IMR-90 (cell line): Measurements from ENCODE around the gene SLAMF1. TPM values are rescaled to one million over a fixed set of nuclear protein-coding genes. Genes with fewer than 3 reads are reported as not detected.

Source experiments
- ATAC-seq: fragments of 200-7000 bp; cut with Tn5 transposase; 2 replicates; pipeline ENCODE4 v1.9.1; 2020; ENCODE audit warnings: low read depth, mild to moderate bottlenecking, moderate library complexity
- BruUV-seq: library from RNA; stranded (reverse); fragments of 400-500 nt; replicated peaks from 2 replicates; lab custom pipeline; 2021; lab: Mats Ljungman, UMichigan
- CTCF ChIA-PET: fragments of 300-600 bp; formaldehyde crosslinking; extraction: SDS; loops from one replicate; lab custom pipeline; 2021; ENCODE audit warnings: antibody characterized with exemption; lab: Yijun Ruan, JAX
- POLR2A ChIA-PET: fragments of 300-600 bp; sonication (Branson Sonifier 250); formaldehyde crosslinking; loops from one replicate; lab custom pipeline; 2022; ENCODE audit warnings: antibody characterized with exemption; ENCODE audit not compliant: unreplicated experiment; lab: Charles Lee
- DNase-seq: peaks from one replicate; pipeline ENCODE4 v3.0.0; 2013
- H2AFZ ChIP-seq: replicated peaks from 2 replicates; pipeline ENCODE3; 2013; ENCODE audit warnings: low read length, mild to moderate bottlenecking; ENCODE audit not compliant: poor library complexity
- H2AK5ac ChIP-seq: 2 replicates; pipeline ENCODE4 v1.6.1; 2013; ENCODE audit warnings: low read depth, low read length, inconsistent platforms
- H2AK9ac ChIP-seq: replicated peaks from 2 replicates; pipeline ENCODE3; 2013; ENCODE audit warnings: mild to moderate bottlenecking, low read depth, low read length, moderate library complexity; ENCODE audit not compliant: poor library complexity
- H2BK120ac ChIP-seq: 2 replicates; pipeline ENCODE4 v1.6.1; 2013; ENCODE audit warnings: low read depth, low read length, inconsistent platforms
- H2BK15ac ChIP-seq: 3 replicates; pipeline ENCODE4 v1.6.1; 2013; ENCODE audit warnings: low read depth, low read length, inconsistent platforms
- H2BK20ac ChIP-seq: 2 replicates; pipeline ENCODE4 v1.6.1; 2013; ENCODE audit warnings: low read depth, mild to moderate bottlenecking, inconsistent platforms, low read length, moderate library complexity
- H2BK5ac ChIP-seq: 2 replicates; pipeline ENCODE4 v1.6.1; 2013; ENCODE audit warnings: mild to moderate bottlenecking, low read depth, low read length, inconsistent platforms; ENCODE audit not compliant: poor library complexity, severe bottlenecking
- H3K14ac ChIP-seq: replicated peaks from 2 replicates; pipeline ENCODE4 v1.6.1; 2013; ENCODE audit warnings: low read depth, low read length, inconsistent platforms
- H3K18ac ChIP-seq: 2 replicates; pipeline ENCODE4 v1.6.1; 2013; ENCODE audit warnings: low read depth, low read length, control low read depth
- H3K23ac ChIP-seq: 2 replicates; pipeline ENCODE4 v1.6.1; 2013; ENCODE audit warnings: low read depth, low read length, inconsistent platforms
- H3K27ac ChIP-seq: 2 replicates; pipeline ENCODE4 v1.5.1; 2013; ENCODE audit warnings: mild to moderate bottlenecking, control low read depth, low read length; ENCODE audit not compliant: insufficient read depth
- H3K27me3 ChIP-seq: 2 replicates; pipeline ENCODE4 v1.6.1; 2013; ENCODE audit warnings: low read length; ENCODE audit not compliant: control insufficient read depth, insufficient read depth
- H3K36me3 ChIP-seq: 2 replicates; pipeline ENCODE4 v1.6.1; 2013; ENCODE audit warnings: low read length, mixed read lengths; ENCODE audit not compliant: control insufficient read depth, insufficient read depth
- H3K4ac ChIP-seq: 2 replicates; pipeline ENCODE4 v1.6.1; 2013; ENCODE audit warnings: low read depth, low read length, inconsistent platforms
- H3K4me1 ChIP-seq: 2 replicates; pipeline ENCODE4 v1.6.1; 2013; ENCODE audit warnings: low read length, mixed read lengths; ENCODE audit not compliant: control insufficient read depth, insufficient read depth
- H3K4me2 ChIP-seq: 2 replicates; pipeline ENCODE4 v1.6.1; 2013; ENCODE audit warnings: low read depth, mild to moderate bottlenecking, control low read depth, low read length, moderate library complexity
- H3K4me3 ChIP-seq: 2 replicates; pipeline ENCODE4 v1.5.1; 2013; ENCODE audit warnings: low read depth, mild to moderate bottlenecking, control low read depth, low read length, moderate library complexity; ENCODE audit not compliant: insufficient read depth
- H3K56ac ChIP-seq: 2 replicates; pipeline ENCODE4 v1.6.1; 2013; ENCODE audit warnings: low read length, inconsistent platforms; ENCODE audit not compliant: insufficient read depth; ENCODE audit errors: extremely low read depth
- H3K79me1 ChIP-seq, 2 experiments: 2 replicates each; pipeline ENCODE4 v1.6.1; 2013; ENCODE audit warnings: low read length in 2 of 2, inconsistent platforms in 1 of 2, low read depth in 1 of 2
- H3K9ac ChIP-seq: 2 replicates; pipeline ENCODE4 v1.6.1; 2013; ENCODE audit warnings: low read depth, low read length, control low read depth
- H3K9me1 ChIP-seq: 2 replicates; pipeline ENCODE4 v1.6.1; 2013; ENCODE audit warnings: low read length, inconsistent platforms; ENCODE audit not compliant: insufficient read depth
- H3K9me3 ChIP-seq: 2 replicates; pipeline ENCODE4 v1.6.1; 2013; ENCODE audit warnings: low read length; ENCODE audit not compliant: control insufficient read depth, insufficient read depth
- H4K20me1 ChIP-seq: 2 replicates; pipeline ENCODE4 v1.6.1; 2013; ENCODE audit warnings: low read length, inconsistent platforms; ENCODE audit not compliant: insufficient read depth
- H4K5ac ChIP-seq: 2 replicates; pipeline ENCODE4 v1.6.1; 2013; ENCODE audit warnings: mild to moderate bottlenecking, low read depth, low read length, control low read depth
- H4K8ac ChIP-seq, 2 experiments: 2 replicates each; pipeline ENCODE4 v1.6.1; 2013; ENCODE audit warnings: low read depth in 2 of 2, low read length in 2 of 2, control low read depth in 1 of 2, inconsistent platforms in 1 of 2
- H4K91ac ChIP-seq: 2 replicates; pipeline ENCODE4 v1.6.1; 2013; ENCODE audit warnings: low read depth, low read length, inconsistent platforms; ENCODE audit not compliant: insufficient read depth
- MAFK ChIP-seq: IDR thresholded peaks from 2 replicates; pipeline ENCODE4 v1.6.1; 2012; ENCODE audit warnings: low read depth, low read length, improper control_type of control experiment
- WGBS, 2 experiments: methylation state at CpG; one replicate each; pipeline versions ENCODE4 v1.1.5 to v1.1.7; 2013; ENCODE audit warnings: missing lambda C conversion rate in 2 of 2; ENCODE audit not compliant: insufficient read length in 1 of 2; ENCODE audit errors: extremely low coverage in 2 of 2; 5-methylcytosine and 5-hydroxymethylcytosine counted together
- dilution Hi-C: fragments of 300-500 bp; cut with HindIII; formaldehyde crosslinking; loops from one replicate; pipeline ENCODE4 v1.14.3; 2018; ENCODE audit warnings: low sequenced_read_pairs; ENCODE audit not compliant: unreplicated experiment
- in situ Hi-C: fragments of 300-500 bp; cut with MboI; formaldehyde crosslinking; loops from 3 replicates; pipeline ENCODE4 v1.14.3; 2019; ENCODE audit warnings: low sequenced_read_pairs, inconsistent platforms, mixed read lengths
- intact Hi-C: fragments of 100-400 bp; cut with micrococcal nuclease; formaldehyde crosslinking; loops from 2 replicates; pipeline ENCODE4 v1.10.0; 2022
- polyA plus RNA-seq, 3 experiments: library from polyadenylated mRNA; depleted of rRNA; stranded (reverse); fragments of >200 nt; gene quantifications; 2 replicates each; pipeline ENCODE4 v1.2.3, GENCODE V29; 2012; ENCODE audit warnings: low replicate concordance in 1 of 3
- total RNA-seq: library from RNA; depleted of rRNA; stranded (reverse); fragments of >200 nt; gene quantifications from 2 replicates; pipeline ENCODE4 v1.2.3, GENCODE V29; 2012

SLAMF1 gene
- total and polyA plus RNA-seq, 2 of the 4 experiments (the other 2 are of a cell fraction): not detected

DNA sequence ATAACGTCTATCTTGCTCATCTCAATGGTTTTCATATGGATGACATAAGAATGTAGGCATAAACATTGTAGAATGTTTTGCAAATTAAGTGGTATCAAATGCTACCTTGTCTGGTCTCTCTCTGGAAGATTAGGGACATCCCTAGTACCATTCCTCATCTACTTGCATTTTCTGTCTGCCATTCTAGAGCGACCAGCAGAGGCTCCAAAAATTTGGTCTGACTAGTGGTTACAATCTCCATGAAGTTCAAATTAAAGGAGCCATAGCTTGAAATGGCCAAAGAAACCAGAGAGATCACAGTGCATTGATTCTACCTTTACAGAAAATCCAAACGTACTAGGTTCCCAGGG, 68.7 kb downstream of the SLAMF1 start:
- no peak overlapping the region for H2AK9ac ChIP-seq
- WGBS, 2 experiments: no CpG with 5 or more reads among the region's 3 CpGs
- no peak overlapping the region for H3K23ac ChIP-seq
- no peak overlapping the region for H2AFZ ChIP-seq
- no peak overlapping the region for H3K4me3 ChIP-seq
- no peaks in the 10 kb centered on the region for H3K9me1 ChIP-seq
- no peak overlapping the region for H3K18ac ChIP-seq
- H3K14ac ChIP-seq: no peak overlapping the region
- H2BK120ac ChIP-seq: no peak overlapping the region
- dilution Hi-C loops (no loop called here), intact Hi-C loops (no loop called here), in situ Hi-C loops (no loop called here)
- H3K9me3 ChIP-seq: no peaks in the 10 kb centered on the region
- H3K27me3 ChIP-seq: no peaks in the 10 kb centered on the region
- no peak for ATAC-seq
- no peak overlapping the region for H2AK5ac ChIP-seq
- H3K79me1 ChIP-seq: no peaks in the 10 kb centered on the region
- no peak overlapping the region for H3K56ac ChIP-seq
- no peak overlapping the region for H2BK20ac ChIP-seq
- H3K4me1 ChIP-seq: no peaks in the 10 kb centered on the region
- CTCF ChIA-PET: no interaction called here
- no peak overlapping the region for H3K4ac ChIP-seq
- H2BK15ac ChIP-seq: no peak overlapping the region
- no peak overlapping the region for H3K4me2 ChIP-seq
- no peak for TF ChIP-seq MAFK
- H4K91ac ChIP-seq: no peak overlapping the region
- no peak overlapping the region for H3K9ac ChIP-seq
- H3K36me3 ChIP-seq: no peaks in the 10 kb centered on the region
- POLR2A ChIA-PET: no interaction called here
- no peak overlapping the region for H4K8ac ChIP-seq
- no peak overlapping the region for H3K27ac ChIP-seq
- no peak overlapping the region for H4K5ac ChIP-seq
- H4K20me1 ChIP-seq: no peaks in the 10 kb centered on the region
- BruUV-seq: no TSS peak
- DNase-seq: no peak
- no peak overlapping the region for H2BK5ac ChIP-seq
